Choroid plexus epithelial cell (primary cell): ENCODE results near the gene SESN3.

Experiments used
- DNase-seq: peaks from one replicate; pipeline ENCODE4 v3.0.0-alpha.2; 2010; ENCODE audit warnings: low read depth
- H3K4me3 ChIP-seq: 2 replicates; pipeline ENCODE4 v1.5.1; 2011; ENCODE audit warnings: low read depth, mild to moderate bottlenecking, control low read depth, low read length, moderate library complexity
- CTCF ChIP-seq: conservative IDR thresholded peaks from 2 replicates; pipeline ENCODE4 v1.5.1; 2011; ENCODE audit warnings: low read depth, mild to moderate bottlenecking, control low read depth, inconsistent platforms, low read length, moderate library complexity

Gene SESN3

GRCh38 chr11:95241681-95242081 is 10.7 kb upstream of the SESN3 start:
- no peak for TF ChIP-seq CTCF
- no peak for DNase-seq
- H3K4me3 ChIP-seq = no peak overlapping the region

DNA sequence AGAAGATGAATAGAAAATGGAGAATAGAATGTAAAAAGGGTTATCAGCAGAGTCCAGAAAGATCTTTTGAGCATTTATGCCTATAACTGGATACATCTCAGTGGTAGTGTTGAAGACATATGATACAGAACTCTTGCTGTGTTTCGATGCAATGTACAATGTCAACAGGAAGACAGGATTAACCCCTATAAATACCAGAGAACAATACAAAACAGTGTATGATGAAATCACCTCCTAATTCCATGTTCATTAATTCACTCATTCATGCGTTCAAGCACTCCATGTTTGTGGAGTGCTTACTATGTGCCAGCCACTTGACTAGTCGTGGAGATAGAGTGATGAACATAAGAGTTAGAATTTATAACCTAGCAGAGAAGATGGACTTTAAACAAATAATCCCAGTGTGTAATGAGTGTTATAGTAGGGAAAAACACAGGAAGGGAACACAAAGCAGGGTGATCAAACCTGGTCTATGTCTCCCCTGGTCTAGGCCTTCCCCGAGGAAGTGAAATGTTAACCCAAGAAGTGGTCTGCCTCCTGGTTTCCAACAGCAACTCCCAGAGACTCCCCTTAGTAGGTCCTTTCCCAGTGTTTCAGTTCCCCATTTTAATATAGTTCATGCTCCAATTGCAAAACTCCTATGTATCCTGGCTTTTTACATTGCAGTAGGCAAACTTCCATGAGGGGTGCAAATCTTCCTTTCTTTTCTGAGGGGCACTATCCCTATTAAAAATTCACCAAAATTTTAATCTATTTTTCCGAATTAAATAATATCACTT is 9.1 kb upstream of the SESN3 start:
- no peak for DNase-seq
- no peak overlapping the region for H3K4me3 ChIP-seq
- TF ChIP-seq CTCF = no peak

GRCh38 chr11:95232666-95233065 is 1.7 kb upstream of the SESN3 start:
- TF ChIP-seq CTCF = no peak
- no peak for DNase-seq
- no peak overlapping the region for H3K4me3 ChIP-seq

- peak overlapping the region; percentile 57 for H3K4me3 ChIP-seq
- DNase-seq = peak; percentile 46
Measured at GRCh38 chr11:95231881-95232605, 1.0 kb upstream of the SESN3 start.

GRCh38 chr11:95230810-95231126 is 234 bp downstream of the SESN3 start:
- H3K4me3 ChIP-seq = peak overlapping the region; percentile 69
- no peak for DNase-seq
- no peak for TF ChIP-seq CTCF

More at GRCh38 chr11:95231881-95232605, 1.0 kb upstream of the SESN3 start:
- TF ChIP-seq CTCF = peak; percentile 0

DNA sequence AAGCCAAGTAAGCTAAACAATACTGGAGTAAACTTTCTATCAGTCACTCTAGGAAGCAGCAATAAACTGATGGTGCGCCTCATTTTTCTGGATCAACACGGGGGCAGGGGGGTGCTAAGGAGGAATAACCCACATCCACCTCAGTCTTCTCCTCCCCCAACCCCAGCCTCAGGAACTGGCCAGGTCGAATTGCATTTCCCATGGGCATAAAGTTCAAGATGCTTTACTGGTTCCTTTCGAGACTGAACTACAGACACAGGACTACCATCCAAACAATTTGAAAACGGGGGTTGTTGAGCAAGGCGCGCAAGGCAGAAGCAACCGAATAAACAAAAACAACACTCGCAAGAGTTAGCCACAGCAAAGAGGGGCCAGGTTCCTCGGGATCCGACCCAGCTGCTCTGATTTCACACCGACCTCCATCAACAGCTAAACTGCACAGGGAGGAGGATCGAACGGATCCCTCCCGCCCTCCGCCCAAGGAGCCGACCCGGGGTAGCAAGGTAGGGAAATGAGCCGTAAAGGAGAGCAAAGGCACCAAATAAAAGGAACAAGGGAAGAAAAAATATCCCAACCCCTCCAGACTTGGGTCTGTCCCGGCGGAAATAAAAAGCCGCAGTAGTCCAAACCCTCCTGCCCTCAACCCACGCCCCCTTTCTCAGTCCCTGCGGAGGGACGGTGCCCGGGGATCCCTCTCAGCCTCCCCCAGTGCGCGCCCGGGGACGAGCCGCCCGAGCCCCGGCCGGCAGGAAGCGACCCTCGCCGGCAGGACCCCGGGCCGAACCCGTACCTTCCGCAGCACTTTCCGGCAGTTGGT is 801 bp downstream of the SESN3 start:
- H3K4me3 ChIP-seq = peak overlapping the region; percentile 69
- TF ChIP-seq CTCF = no peak
- DNase-seq = peak; percentile 30
